Natural killer cell (primary cell): Measurements from ENCODE around the gene IP6K1. TPM values are rescaled to one million over a fixed set of nuclear protein-coding genes. Genes with fewer than 3 reads are reported as not detected.

Source experiments
- ATAC-seq, 3 donors: fragments of 150-1000 bp in 2 of 3; fragments of 200-7000 bp in 1 of 3; cut with Tn5 transposase; 1 replicate in 1 of 3; 2 replicates in 2 of 3; pipeline ENCODE4 v1.10.0; 2021; ENCODE audit warnings: mild to moderate bottlenecking in 2 of 3, moderate library complexity in 2 of 3
- DNase-seq, 2 donors: peaks; one replicate each; pipeline versions ENCODE4 v3.0.0 to v3.0.0-alpha.2; 2013 to 2021; ENCODE audit warnings: mixed read lengths in 1 of 2
- H3K27ac ChIP-seq: one replicate; pipeline ENCODE4 v1.5.1; 2013; ENCODE audit warnings: mild to moderate bottlenecking, low read length
- H3K27me3 ChIP-seq: one replicate; pipeline ENCODE4 v1.6.1; 2013; ENCODE audit warnings: low read length; ENCODE audit not compliant: control insufficient read depth, insufficient read depth
- H3K36me3 ChIP-seq: one replicate; pipeline ENCODE4 v1.6.1; 2013; ENCODE audit warnings: low read length; ENCODE audit not compliant: control insufficient read depth, insufficient read depth
- H3K4me1 ChIP-seq: one replicate; pipeline ENCODE4 v1.6.1; 2013; ENCODE audit warnings: low read length; ENCODE audit not compliant: control insufficient read depth, insufficient read depth
- H3K4me3 ChIP-seq: one replicate; pipeline ENCODE4 v1.5.1; 2013; ENCODE audit warnings: low read length
- H3K9me3 ChIP-seq: one replicate; pipeline ENCODE4 v1.6.1; 2013; ENCODE audit warnings: low read length; ENCODE audit not compliant: control insufficient read depth, insufficient read depth
- H3K27ac Mint-ChIP-seq, 2 donors: one replicate each; pipeline ENCODE4 v1.8.0; 2022; ENCODE audit warnings: mild to moderate bottlenecking in 2 of 2, mixed read lengths in 2 of 2, moderate library complexity in 1 of 2
- H3K27me3 Mint-ChIP-seq, 2 donors: one replicate each; pipeline ENCODE4 v1.8.0; 2022; ENCODE audit warnings: low read depth in 2 of 2, mixed read lengths in 2 of 2
- H3K36me3 Mint-ChIP-seq: one replicate; pipeline ENCODE4 v1.8.0; 2022; ENCODE audit warnings: mixed read lengths
- H3K4me1 Mint-ChIP-seq, 2 donors: one replicate each; pipeline ENCODE4 v1.8.0; 2022; ENCODE audit warnings: mixed read lengths in 2 of 2
- H3K4me3 Mint-ChIP-seq: one replicate; pipeline ENCODE4 v1.8.0; 2022; ENCODE audit warnings: mild to moderate bottlenecking, moderate library complexity, mixed read lengths
- H3K9me3 Mint-ChIP-seq, 2 donors: one replicate each; pipeline ENCODE4 v1.8.0; 2022; ENCODE audit warnings: mixed read lengths in 2 of 2
- CTCF ChIP-seq: fragments of 200-600 bp; IDR thresholded peaks from one replicate; pipeline ENCODE4 v1.8.0; 2022; ENCODE audit warnings: antibody characterized with exemption
- WGBS: methylation state at CpG from one replicate; pipeline ENCODE4 v1.1.7; 2013; ENCODE audit warnings: missing lambda C conversion rate; ENCODE audit not compliant: insufficient coverage; 5-methylcytosine and 5-hydroxymethylcytosine counted together
- intact Hi-C: fragments of 100-400 bp; cut with micrococcal nuclease; formaldehyde crosslinking; loops from one replicate; pipeline ENCODE4 v1.14.2; 2022
- total RNA-seq, 4 donors: library from RNA; stranded (reverse); fragments of 120-200 nt in 1 of 4; gene quantifications; one replicate each; pipeline versions ENCODE4 v1.2.3 to v1.2.4, GENCODE V29; 2013 to 2022

The IP6K1 gene
- total RNA-seq, 3 donors from 2014 or later (not counting 1 experiment from before 2014, with no cell fraction given): 53.7 to 68.7 (median 57.9) TPM

GRCh38 chr3:49801160-49801559, 14.8 kb upstream of the IP6K1 start:
- Histone ChIP-seq H3K36me3 (no peaks in the 10 kb centered on the region), H3K4me3 (no peak overlapping the region), H3K27ac (no peak overlapping the region), H3K9me3 (no peaks in the 10 kb centered on the region), H3K4me1 (peaks cover 36% of the 10 kb centered on the region), H3K27me3 (no peaks in the 10 kb centered on the region)
- H3K36me3 Mint-ChIP-seq: no peaks in the 10 kb centered on the region
- H3K4me1 Mint-ChIP-seq: peaks cover 13 to 31% of the 10 kb centered on the region in 2 donors
- no peak for DNase-seq
- no peak for ATAC-seq
- 93% methylated on average over 2 of the region's 2 CpGs for WGBS
- no peak overlapping the region for H3K4me3 Mint-ChIP-seq
- H3K27ac Mint-ChIP-seq: no peak overlapping the region
- TF ChIP-seq CTCF: no peak
- intact Hi-C loops: loop anchor here (5.0 kb wide), 1 partner anchor 291 kb away; no protein-coding TSS in a partner anchor
- peaks cover 12 to 14% of the 10 kb centered on the region in 2 donors for H3K27me3 Mint-ChIP-seq
- H3K9me3 Mint-ChIP-seq: no peaks in the 10 kb centered on the region

- Histone ChIP-seq H3K36me3 (no peaks in the 10 kb centered on the region), H3K27ac (no peak within 1 kb of the TSS), H3K27me3 (no peaks in the 10 kb centered on the region), H3K4me3 (no peak within 1 kb of the TSS), H3K9me3 (no peaks in the 10 kb centered on the region), H3K4me1 (peaks cover 23% of the 10 kb centered on the region)
- intact Hi-C loops: loop anchor here (5.0 kb wide), 1 partner anchor 293 kb away; no protein-coding TSS in a partner anchor
- DNase-seq (no peak), ATAC-seq (no peak)
- no peak for TF ChIP-seq CTCF
- H3K27me3 Mint-ChIP-seq: peaks cover 12 to 14% of the 10 kb centered on the region in 2 donors
- H3K4me1 Mint-ChIP-seq: peaks cover 9 to 18% of the 10 kb centered on the region in 2 donors
- no peaks in the 10 kb centered on the region for H3K36me3 Mint-ChIP-seq
- WGBS: 70% methylated on average over 4 of the region's 4 CpGs
- no peak within 1 kb of the TSS for H3K4me3 Mint-ChIP-seq
- H3K27ac Mint-ChIP-seq: no peak within 1 kb of the TSS
- no peaks in the 10 kb centered on the region for H3K9me3 Mint-ChIP-seq
Observed at GRCh38 chr3:49799761-49800160, 13.4 kb upstream of the IP6K1 start, which contains the start of gene CDHR4. Gene CDHR4, minus strand, starts transcription at chr3:49799873. Its CDS starts 61 bp downstream, at chr3:49799812.

GRCh38 chr3:49799105-49799504, 12.8 kb upstream of the IP6K1 start:
- no peak for TF ChIP-seq CTCF
- H3K4me1 ChIP-seq: peaks cover 16% of the 10 kb centered on the region
- Mint-ChIP-seq H3K4me3 (no peak overlapping the region), H3K4me1 (peaks cover 9 to 15% of the 10 kb centered on the region in 2 donors), H3K9me3 (no peaks in the 10 kb centered on the region), H3K27me3 (peaks cover 12 to 14% of the 10 kb centered on the region in 2 donors), H3K36me3 (no peaks in the 10 kb centered on the region), H3K27ac (no peak overlapping the region)
- no peak for DNase-seq
- no peak overlapping the region for H3K4me3 ChIP-seq
- intact Hi-C loops: no loop called here
- WGBS: 30% methylated on average over 1 of the region's 1 CpG
- no peak for ATAC-seq
- no peaks in the 10 kb centered on the region for H3K27me3 ChIP-seq
- H3K27ac ChIP-seq: no peak overlapping the region
- no peaks in the 10 kb centered on the region for H3K36me3 ChIP-seq
- H3K9me3 ChIP-seq: no peaks in the 10 kb centered on the region
